ENCODE measurements around the gene HIVEP3.

DNA sequence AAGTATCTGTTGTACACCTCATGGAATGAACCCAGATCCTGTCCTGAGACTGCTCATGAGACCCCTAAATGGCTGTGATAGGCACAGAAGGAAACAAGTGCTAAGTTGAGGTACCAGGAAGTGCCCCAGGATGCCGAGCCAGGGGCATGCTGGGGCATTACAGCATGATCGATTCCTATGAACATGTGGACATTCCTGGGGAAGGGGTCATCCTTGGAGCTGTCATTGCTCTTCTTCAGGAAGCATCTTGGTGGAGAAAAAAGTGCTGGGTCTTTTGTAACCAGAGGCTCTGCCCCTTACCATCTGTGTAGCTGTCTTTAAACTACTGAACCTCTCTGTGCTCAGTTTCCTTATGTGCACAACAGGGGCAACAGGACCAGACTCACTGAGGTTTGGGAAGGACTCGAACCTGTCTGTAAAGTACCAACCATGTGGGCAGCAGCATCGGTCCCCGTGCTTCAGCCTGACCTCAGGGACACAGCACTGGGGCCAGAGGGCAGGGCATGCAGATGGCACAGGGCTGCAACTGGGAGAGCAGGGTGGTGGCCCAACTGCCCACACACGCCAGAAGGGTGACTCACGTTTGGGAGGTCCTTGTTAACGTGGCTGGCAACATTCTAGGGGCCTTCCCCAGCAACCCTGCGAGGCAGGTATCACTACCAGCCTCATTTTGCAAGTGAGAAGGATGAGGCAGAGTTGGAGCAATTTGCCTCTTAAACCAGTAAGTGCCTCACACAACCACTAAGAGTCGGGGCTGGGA lies 291.9 kb downstream of the HIVEP3 start:
- TF ChIP-seq, protein P1, sequence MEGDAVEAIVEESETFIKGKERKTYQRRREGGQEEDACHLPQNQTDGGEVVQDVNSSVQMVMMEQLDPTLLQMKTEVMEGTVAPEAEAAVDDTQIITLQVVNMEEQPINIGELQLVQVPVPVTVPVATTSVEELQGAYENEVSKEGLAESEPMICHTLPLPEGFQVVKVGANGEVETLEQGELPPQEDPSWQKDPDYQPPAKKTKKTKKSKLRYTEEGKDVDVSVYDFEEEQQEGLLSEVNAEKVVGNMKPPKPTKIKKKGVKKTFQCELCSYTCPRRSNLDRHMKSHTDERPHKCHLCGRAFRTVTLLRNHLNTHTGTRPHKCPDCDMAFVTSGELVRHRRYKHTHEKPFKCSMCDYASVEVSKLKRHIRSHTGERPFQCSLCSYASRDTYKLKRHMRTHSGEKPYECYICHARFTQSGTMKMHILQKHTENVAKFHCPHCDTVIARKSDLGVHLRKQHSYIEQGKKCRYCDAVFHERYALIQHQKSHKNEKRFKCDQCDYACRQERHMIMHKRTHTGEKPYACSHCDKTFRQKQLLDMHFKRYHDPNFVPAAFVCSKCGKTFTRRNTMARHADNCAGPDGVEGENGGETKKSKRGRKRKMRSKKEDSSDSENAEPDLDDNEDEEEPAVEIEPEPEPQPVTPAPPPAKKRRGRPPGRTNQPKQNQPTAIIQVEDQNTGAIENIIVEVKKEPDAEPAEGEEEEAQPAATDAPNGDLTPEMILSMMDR (optimal IDR thresholded peaks at IDR 0.05 in 1 of 3, IDR thresholded peaks at IDR 0.05 in 1 of 3, conservative IDR thresholded peaks at IDR 0.05 in 1 of 3; ENCODE audit: extremely low read depth in 1 of 3, insufficient read depth in 2 of 3, low read length in 3 of 3), result no peak
- TF ChIP-seq EZH2 (IDR thresholded peaks at IDR 0.05; ENCODE audit: low read length), result no peak

All from keratinocyte (primary cell).